ENCODE measurements around the gene SPAG9.

The SPAG9 gene

DNA sequence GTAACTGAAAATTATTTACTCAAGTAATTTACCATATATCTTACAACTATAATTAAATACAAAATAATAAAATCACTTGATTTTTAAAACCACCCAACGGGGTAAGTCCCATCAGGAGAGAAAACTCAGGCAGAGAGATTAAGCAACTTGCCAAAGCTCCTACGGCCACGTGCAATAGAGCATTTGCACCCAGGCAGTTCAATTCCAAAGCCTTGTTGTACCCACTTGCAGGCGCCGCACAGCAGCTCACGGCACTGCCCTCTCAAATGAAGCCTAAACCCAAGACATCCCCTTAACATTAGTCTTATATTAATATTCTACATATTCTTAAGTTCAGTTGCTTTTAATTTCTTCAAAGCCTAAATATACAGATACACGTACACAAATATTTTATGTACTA, 75.7 kb downstream of the SPAG9 start:
- TF ChIP-seq, protein P1, sequence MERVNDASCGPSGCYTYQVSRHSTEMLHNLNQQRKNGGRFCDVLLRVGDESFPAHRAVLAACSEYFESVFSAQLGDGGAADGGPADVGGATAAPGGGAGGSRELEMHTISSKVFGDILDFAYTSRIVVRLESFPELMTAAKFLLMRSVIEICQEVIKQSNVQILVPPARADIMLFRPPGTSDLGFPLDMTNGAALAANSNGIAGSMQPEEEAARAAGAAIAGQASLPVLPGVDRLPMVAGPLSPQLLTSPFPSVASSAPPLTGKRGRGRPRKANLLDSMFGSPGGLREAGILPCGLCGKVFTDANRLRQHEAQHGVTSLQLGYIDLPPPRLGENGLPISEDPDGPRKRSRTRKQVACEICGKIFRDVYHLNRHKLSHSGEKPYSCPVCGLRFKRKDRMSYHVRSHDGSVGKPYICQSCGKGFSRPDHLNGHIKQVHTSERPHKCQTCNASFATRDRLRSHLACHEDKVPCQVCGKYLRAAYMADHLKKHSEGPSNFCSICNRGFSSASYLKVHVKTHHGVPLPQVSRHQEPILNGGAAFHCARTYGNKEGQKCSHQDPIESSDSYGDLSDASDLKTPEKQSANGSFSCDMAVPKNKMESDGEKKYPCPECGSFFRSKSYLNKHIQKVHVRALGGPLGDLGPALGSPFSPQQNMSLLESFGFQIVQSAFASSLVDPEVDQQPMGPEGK (tag by site-specific recombination; IDR thresholded peaks at IDR 0.05), result no peak
- TF ChIP-seq, protein P2, sequence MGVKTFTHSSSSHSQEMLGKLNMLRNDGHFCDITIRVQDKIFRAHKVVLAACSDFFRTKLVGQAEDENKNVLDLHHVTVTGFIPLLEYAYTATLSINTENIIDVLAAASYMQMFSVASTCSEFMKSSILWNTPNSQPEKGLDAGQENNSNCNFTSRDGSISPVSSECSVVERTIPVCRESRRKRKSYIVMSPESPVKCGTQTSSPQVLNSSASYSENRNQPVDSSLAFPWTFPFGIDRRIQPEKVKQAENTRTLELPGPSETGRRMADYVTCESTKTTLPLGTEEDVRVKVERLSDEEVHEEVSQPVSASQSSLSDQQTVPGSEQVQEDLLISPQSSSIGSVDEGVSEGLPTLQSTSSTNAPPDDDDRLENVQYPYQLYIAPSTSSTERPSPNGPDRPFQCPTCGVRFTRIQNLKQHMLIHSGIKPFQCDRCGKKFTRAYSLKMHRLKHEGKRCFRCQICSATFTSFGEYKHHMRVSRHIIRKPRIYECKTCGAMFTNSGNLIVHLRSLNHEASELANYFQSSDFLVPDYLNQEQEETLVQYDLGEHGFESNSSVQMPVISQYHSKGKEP (tag by site-specific recombination; IDR thresholded peaks at IDR 0.05), result no peak
- no peak for TF ChIP-seq EGR2 (tag by site-specific recombination; IDR thresholded peaks at IDR 0.05; ENCODE audit: low read depth)
- TF ChIP-seq ZNF837 (tag by site-specific recombination; IDR thresholded peaks at IDR 0.05), result no peak
- TF ChIP-seq ZNF843 (tag by site-specific recombination; IDR thresholded peaks at IDR 0.05), result no peak
- no peak for TF ChIP-seq ZNF701 (tag by site-specific recombination; IDR thresholded peaks at IDR 0.05)
- TF ChIP-seq ZNF114 (tag by site-specific recombination; IDR thresholded peaks at IDR 0.05), result no peak
- TF ChIP-seq ZNF366 (tag by site-specific recombination; conservative IDR thresholded peaks at IDR 0.05), result no peak
- no peak for TF ChIP-seq ZNF341 (tag by site-specific recombination; IDR thresholded peaks at IDR 0.05; ENCODE audit: low read depth)
- no peak for TF ChIP-seq HOXA7 (CRISPR knock-in tag; IDR thresholded peaks at IDR 0.05; ENCODE audit: borderline replicate concordance)
- TF ChIP-seq ZNF324 (tag by site-specific recombination; IDR thresholded peaks at IDR 0.05), result no peak
- TF ChIP-seq BCL11B (tag by site-specific recombination; IDR thresholded peaks at IDR 0.05; ENCODE audit: low read depth), result no peak
- TF ChIP-seq REPIN1 (tag by site-specific recombination; IDR thresholded peaks at IDR 0.05; ENCODE audit: low read depth), result no peak
- TF ChIP-seq, protein P3, sequence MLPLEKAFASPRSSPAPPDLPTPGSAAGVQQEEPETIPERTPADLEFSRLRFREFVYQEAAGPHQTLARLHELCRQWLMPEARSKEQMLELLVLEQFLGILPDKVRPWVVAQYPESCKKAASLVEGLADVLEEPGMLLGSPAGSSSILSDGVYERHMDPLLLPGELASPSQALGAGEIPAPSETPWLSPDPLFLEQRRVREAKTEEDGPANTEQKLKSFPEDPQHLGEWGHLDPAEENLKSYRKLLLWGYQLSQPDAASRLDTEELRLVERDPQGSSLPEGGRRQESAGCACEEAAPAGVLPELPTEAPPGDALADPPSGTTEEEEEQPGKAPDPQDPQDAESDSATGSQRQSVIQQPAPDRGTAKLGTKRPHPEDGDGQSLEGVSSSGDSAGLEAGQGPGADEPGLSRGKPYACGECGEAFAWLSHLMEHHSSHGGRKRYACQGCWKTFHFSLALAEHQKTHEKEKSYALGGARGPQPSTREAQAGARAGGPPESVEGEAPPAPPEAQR (tag by site-specific recombination; IDR thresholded peaks at IDR 0.05), result no peak
- no peak for TF ChIP-seq ZNF768 (tag by site-specific recombination; IDR thresholded peaks at IDR 0.05)
- ChIA-PET CTCF (interaction anchor here (0.6 to 5.7 kb wide), 3 partner anchors 13 to 108 kb away, joined by 3 to 42 read pairs (median 18); partner anchors contain the start of gene NME1), POLR2A (interaction anchor here (2.2 kb wide), 1 partner anchor 75 kb away, joined by 12 read pairs; the partner anchor contains the start of gene SPAG9)
- H3K9me3 ChIP-seq (ENCODE audit: control insufficient read depth, insufficient read depth, low read depth, low read length), result no peaks in the 10 kb centered on the region
- H3K27ac ChIP-seq (ENCODE audit: extremely low read depth, low read depth, low read length), result no peak overlapping the region
- peaks cover 15% of the 10 kb centered on the region for H3K4me1 ChIP-seq (ENCODE audit: control insufficient read depth, insufficient read depth, low read length)
- no peak overlapping the region for H3K4me3 ChIP-seq (ENCODE audit: low read depth, low read length)
- peaks cover 8 to 13% of the 10 kb centered on the region in 2 experiments for H3K36me3 ChIP-seq (ENCODE audit: control insufficient read depth in 2 of 2, insufficient read depth in 1 of 2, low read length in 2 of 2)

DNA sequence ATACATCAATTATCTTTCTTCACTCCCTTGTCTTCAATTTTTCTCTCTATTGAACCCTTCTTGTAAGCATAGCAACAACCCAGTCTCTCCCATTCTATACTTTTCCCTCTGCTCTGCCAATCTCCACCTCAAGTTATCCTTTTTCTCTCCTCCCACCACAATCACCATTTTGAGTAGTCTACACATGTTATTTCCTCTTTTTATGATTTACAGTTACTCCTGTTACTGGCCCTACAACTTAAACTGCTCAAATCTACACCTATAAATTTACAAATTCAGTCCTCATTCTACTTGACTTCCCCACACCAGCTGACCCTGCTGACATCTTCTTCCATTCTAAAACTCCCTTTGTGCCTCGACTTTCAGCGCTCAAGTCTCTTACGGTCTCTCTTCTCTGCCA, 84.6 kb downstream of the SPAG9 start:
- ChIA-PET POLR2A (no interaction called here), CTCF (no interaction called here)
- peaks cover 31 to 39% of the 10 kb centered on the region in 2 experiments for H3K36me3 ChIP-seq (ENCODE audit: control insufficient read depth in 2 of 2, insufficient read depth in 1 of 2, low read length in 2 of 2)
- no peaks in the 10 kb centered on the region for H3K4me1 ChIP-seq (ENCODE audit: control insufficient read depth, insufficient read depth, low read length)
- no peak overlapping the region for H3K27ac ChIP-seq (ENCODE audit: extremely low read depth, low read depth, low read length)
- H3K9me3 ChIP-seq (ENCODE audit: control insufficient read depth, insufficient read depth, low read depth, low read length), result no peaks in the 10 kb centered on the region
- no peak overlapping the region for H3K4me3 ChIP-seq (ENCODE audit: low read depth, low read length)
- TF ChIP-seq ZNF514 (tag by site-specific recombination; IDR thresholded peaks at IDR 0.05) (no peak), ZNF324 (tag by site-specific recombination; IDR thresholded peaks at IDR 0.05) (no peak), ZNF596 (tag by site-specific recombination; IDR thresholded peaks at IDR 0.05) (no peak), ZNF664 (tag by site-specific recombination; IDR thresholded peaks at IDR 0.05) (no peak), ZNF350 (tag by site-specific recombination; IDR thresholded peaks at IDR 0.05) (no peak)
- TF ChIP-seq, protein P4, sequence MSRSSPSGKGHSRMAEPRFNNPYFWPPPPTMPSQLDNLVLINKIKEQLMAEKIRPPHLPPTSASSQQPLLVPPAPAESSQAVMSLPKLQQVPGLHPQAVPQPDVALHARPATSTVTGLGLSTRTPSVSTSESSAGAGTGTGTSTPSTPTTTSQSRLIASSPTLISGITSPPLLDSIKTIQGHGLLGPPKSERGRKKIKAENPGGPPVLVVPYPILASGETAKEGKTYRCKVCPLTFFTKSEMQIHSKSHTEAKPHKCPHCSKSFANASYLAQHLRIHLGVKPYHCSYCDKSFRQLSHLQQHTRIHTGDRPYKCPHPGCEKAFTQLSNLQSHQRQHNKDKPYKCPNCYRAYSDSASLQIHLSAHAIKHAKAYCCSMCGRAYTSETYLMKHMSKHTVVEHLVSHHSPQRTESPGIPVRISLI (tag by site-specific recombination; IDR thresholded peaks at IDR 0.05), result no peak
- TF ChIP-seq, protein P5, sequence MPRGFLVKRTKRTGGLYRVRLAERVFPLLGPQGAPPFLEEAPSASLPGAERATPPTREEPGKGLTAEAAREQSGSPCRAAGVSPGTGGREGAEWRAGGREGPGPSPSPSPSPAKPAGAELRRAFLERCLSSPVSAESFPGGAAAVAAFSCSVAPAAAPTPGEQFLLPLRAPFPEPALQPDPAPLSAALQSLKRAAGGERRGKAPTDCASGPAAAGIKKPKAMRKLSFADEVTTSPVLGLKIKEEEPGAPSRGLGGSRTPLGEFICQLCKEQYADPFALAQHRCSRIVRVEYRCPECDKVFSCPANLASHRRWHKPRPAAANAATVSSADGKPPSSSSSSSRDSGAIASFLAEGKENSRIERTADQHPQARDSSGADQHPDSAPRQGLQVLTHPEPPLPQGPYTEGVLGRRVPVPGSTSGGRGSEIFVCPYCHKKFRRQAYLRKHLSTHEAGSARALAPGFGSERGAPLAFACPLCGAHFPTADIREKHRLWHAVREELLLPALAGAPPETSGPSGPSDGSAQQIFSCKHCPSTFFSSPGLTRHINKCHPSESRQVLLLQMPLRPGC (tag by site-specific recombination; IDR thresholded peaks at IDR 0.05), result no peak
- TF ChIP-seq, protein P6, sequence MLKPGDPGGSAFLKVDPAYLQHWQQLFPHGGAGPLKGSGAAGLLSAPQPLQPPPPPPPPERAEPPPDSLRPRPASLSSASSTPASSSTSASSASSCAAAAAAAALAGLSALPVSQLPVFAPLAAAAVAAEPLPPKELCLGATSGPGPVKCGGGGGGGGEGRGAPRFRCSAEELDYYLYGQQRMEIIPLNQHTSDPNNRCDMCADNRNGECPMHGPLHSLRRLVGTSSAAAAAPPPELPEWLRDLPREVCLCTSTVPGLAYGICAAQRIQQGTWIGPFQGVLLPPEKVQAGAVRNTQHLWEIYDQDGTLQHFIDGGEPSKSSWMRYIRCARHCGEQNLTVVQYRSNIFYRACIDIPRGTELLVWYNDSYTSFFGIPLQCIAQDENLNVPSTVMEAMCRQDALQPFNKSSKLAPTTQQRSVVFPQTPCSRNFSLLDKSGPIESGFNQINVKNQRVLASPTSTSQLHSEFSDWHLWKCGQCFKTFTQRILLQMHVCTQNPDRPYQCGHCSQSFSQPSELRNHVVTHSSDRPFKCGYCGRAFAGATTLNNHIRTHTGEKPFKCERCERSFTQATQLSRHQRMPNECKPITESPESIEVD (tag by site-specific recombination; IDR thresholded peaks at IDR 0.05), result no peak
- TF ChIP-seq, protein P7, sequence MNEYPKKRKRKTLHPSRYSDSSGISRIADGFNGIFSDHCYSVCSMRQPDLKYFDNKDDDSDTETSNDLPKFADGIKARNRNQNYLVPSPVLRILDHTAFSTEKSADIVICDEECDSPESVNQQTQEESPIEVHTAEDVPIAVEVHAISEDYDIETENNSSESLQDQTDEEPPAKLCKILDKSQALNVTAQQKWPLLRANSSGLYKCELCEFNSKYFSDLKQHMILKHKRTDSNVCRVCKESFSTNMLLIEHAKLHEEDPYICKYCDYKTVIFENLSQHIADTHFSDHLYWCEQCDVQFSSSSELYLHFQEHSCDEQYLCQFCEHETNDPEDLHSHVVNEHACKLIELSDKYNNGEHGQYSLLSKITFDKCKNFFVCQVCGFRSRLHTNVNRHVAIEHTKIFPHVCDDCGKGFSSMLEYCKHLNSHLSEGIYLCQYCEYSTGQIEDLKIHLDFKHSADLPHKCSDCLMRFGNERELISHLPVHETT (tag by site-specific recombination; IDR thresholded peaks at IDR 0.05), result no peak
